Esophagus squamous epithelium (tissue), 5 donors: Measurements from ENCODE around the gene SHC1. TPM values are rescaled to one million over a fixed set of nuclear protein-coding genes. Genes with fewer than 3 reads are reported as not detected.

Experiments
- DNase-seq: peaks from one replicate; lab custom pipeline; 2025; lab: John Stamatoyannopoulos, UW
- H3K27ac ChIP-seq, 4 donors: fragments of 200-600 bp; sonication (generic); one replicate each; pipeline ENCODE4 v1.5.1; 2016 to 2019; ENCODE audit warnings: mild to moderate bottlenecking in 1 of 4
- H3K27me3 ChIP-seq, 4 donors: fragments of 200-600 bp; sonication (generic); 1 replicate in 3 of 4; 2 replicates in 1 of 4; pipeline versions ENCODE4 v1.5.1 to v1.6.0; 2017 to 2021; ENCODE audit warnings: antibody characterized with exemption in 1 of 4
- H3K36me3 ChIP-seq, 3 donors: fragments of 200-600 bp; sonication (generic); one replicate each; pipeline ENCODE4 v1.5.1; 2016 to 2019
- H3K4me1 ChIP-seq, 3 donors: fragments of 200-600 bp; sonication (generic); one replicate each; pipeline ENCODE4 v1.5.1; 2017 to 2019
- H3K4me3 ChIP-seq, 4 donors: fragments of 200-600 bp; sonication (generic); 1 replicate in 3 of 4; 2 replicates in 1 of 4; pipeline ENCODE4 v1.5.1; 2016 to 2019; ENCODE audit warnings: mild to moderate bottlenecking in 2 of 4, moderate library complexity in 1 of 4
- H3K9me3 ChIP-seq, 3 donors: fragments of 200-600 bp; sonication (generic); one replicate each; pipeline ENCODE4 v1.5.1; 2016 to 2019
- POLR2A ChIP-seq, 4 donors: fragments of 450-650 bp; IDR thresholded peaks; one replicate each; pipeline ENCODE4 v1.6.1; 2017; ENCODE audit warnings: antibody characterized with exemption in 4 of 4, mild to moderate bottlenecking in 4 of 4, moderate library complexity in 3 of 4
- WGBS, 2 donors: methylation state at CpG; one replicate each; pipeline ENCODE4 v1.1.5; 2018; 5-methylcytosine and 5-hydroxymethylcytosine counted together
- intact Hi-C: fragments of 100-400 bp; cut with DNase I; formaldehyde crosslinking; loops from one replicate; pipeline ENCODE4 v1.15.0; 2022
- total RNA-seq, 4 donors: library from RNA; depleted of rRNA; stranded (reverse); fragments of >200 nt; gene quantifications; one replicate each; pipeline ENCODE4 v1.1.0, GENCODE V29; 2016
- TF ChIP-seq, protein P1 (sequence below), 6 experiments: fragments of 450-650 bp in 4 of 6; fragments of 200-600 bp in 2 of 6; sonication (generic) in 2 of 6; IDR thresholded peaks; one replicate each; pipeline ENCODE4 v1.5.1; 2016 to 2019; ENCODE audit warnings: antibody characterized with exemption in 6 of 6, mild to moderate bottlenecking in 4 of 6, moderate library complexity in 4 of 6
- donor health status: DM: yes; HTN: yes; CAD: no.

The SHC1 gene
- total RNA-seq, 4 donors from 2014 or later = 37.6 to 80.9 (median 65.8) TPM

DNA sequence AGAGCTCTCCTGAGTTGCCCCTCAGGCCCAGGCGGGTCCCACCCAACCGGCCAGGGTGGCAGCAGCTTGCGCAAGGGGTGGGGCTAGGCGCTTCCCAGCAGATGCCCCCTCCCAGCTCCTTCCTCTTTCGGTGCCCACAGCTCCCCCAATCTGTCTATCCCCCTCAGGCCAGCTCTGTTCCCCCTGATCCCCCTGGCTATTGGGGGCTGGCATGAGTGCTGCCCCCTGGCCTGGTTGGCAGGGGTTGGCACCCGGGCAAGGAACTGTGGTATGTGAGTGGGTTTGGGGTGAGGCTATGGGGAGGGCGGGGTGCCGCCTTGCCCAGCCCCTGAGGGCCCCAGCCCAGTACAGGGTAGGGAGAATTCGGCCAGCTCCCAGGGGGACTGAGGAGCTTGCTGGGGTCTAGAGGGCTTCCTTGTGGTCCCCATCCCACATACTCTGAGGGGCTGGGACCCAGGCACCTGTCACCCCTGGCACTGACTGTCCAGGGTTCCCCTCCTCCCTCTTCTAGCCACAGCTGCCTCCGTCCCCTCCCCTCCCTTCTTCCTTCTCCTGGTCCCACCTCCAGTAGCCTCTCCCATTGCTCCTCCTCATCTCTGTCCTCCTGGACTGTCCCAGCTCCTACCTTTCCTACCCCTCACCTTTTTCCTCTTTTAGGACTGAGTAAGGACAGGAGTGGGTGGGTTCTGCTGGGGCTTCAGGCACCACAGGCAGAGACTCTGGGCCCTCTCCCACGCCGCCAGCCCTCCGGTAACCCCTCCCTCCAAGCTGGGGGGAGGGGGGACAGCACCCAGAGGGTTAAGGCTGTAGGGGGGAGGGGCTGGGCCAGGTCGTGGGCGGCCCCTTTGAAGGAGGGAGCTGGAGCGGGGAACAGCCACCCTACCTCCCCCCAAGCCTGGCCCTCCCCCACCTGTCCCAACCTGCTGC lies 37.7 kb upstream of the SHC1 start:
- WGBS, 2 donors = 20 to 25% methylated on average over 3 to 10 of the region's 16 CpGs
- DNase-seq = no peak
- Histone ChIP-seq H3K4me3 (peak overlapping the region; percentile 50 to 96 (median 64)), H3K9me3 (no peaks in the 10 kb centered on the region), H3K27ac (peak overlapping the region; percentile 97 to 99 (median 98)), H3K27me3 (no peaks in the 10 kb centered on the region), H3K4me1 (peaks cover 70 to 98% (median 81%) of the 10 kb centered on the region in 3 donors), H3K36me3 (peaks cover 0 to 23% (median 5%) of the 10 kb centered on the region in 3 donors)
- intact Hi-C loops = no loop called here
- TF ChIP-seq, protein P1, sequence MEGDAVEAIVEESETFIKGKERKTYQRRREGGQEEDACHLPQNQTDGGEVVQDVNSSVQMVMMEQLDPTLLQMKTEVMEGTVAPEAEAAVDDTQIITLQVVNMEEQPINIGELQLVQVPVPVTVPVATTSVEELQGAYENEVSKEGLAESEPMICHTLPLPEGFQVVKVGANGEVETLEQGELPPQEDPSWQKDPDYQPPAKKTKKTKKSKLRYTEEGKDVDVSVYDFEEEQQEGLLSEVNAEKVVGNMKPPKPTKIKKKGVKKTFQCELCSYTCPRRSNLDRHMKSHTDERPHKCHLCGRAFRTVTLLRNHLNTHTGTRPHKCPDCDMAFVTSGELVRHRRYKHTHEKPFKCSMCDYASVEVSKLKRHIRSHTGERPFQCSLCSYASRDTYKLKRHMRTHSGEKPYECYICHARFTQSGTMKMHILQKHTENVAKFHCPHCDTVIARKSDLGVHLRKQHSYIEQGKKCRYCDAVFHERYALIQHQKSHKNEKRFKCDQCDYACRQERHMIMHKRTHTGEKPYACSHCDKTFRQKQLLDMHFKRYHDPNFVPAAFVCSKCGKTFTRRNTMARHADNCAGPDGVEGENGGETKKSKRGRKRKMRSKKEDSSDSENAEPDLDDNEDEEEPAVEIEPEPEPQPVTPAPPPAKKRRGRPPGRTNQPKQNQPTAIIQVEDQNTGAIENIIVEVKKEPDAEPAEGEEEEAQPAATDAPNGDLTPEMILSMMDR (IDR thresholded peaks at IDR 0.05) = no peak
- TF ChIP-seq POLR2A (IDR thresholded peaks at IDR 0.05) = peak in 1 of 4 donors; percentile 29

DNA sequence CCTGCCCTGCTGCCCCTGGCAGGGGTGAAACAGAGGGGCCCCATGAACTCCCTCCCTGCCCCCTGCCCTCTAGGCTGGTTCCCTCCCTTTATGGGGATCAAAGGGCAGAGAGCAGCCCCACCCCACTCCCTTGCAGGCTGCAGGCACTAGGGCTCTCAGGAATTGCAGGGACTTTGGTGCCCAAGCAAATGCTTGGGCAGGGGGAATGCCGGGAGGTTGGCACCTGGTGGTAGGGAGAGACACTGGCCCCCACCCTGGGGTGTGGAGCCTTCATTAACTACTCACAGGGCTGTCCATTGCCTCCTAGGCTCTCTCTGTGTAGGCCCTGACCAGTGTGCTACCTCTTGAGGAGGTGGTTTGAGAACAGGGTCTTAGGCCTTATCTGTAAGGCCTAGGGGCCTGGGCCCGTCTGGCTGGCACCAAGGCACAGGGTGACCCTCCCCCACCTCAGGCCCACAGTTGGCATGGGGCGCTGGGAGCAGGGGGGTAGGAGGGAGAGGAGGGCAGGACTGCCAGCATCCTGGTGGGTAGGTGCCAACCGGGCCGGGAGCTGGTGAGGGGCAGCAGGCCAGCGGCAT lies 36.8 kb upstream of the SHC1 start:
- H3K27ac ChIP-seq = peak overlapping the region; percentile 97 to 99 (median 98)
- H3K4me3 ChIP-seq = peak overlapping the region; percentile 50 to 96 (median 64)
- peaks cover 60 to 88% (median 72%) of the 10 kb centered on the region in 3 donors for H3K4me1 ChIP-seq
- intact Hi-C loops = no loop called here
- no peak for DNase-seq
- H3K36me3 ChIP-seq = peaks cover 0 to 19% (median 5%) of the 10 kb centered on the region in 3 donors
- TF ChIP-seq POLR2A (IDR thresholded peaks at IDR 0.05) = no peak
- TF ChIP-seq, protein P1 (IDR thresholded peaks at IDR 0.05) = no peak
- no peaks in the 10 kb centered on the region for H3K9me3 ChIP-seq
- 30 to 70% methylated on average over 2 of the region's 6 CpGs for WGBS, 2 donors
- H3K27me3 ChIP-seq = no peaks in the 10 kb centered on the region

DNA sequence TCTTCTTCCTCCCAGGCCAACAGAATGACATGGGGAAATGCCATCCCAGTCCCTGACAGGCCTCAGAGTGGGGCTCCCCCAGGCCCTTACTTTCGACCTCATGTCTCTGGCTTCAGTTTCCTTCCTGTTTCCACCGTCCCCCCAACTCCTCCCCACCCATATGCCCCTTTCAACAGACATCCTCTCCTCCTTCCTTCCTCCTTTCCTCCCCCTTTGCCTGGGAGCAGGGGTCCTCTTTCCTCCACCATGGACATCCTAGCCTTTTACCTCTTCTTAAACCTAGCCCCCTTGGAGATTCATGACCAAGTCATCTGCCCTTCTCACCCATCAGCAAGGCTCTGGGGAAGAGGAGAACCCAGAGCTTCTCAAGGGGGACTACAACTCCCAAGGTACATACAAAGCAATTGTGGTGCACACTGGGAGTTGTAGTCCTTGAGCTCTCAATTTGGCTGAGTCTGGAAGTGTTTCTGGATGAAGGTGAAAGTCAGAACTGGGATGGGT lies 36.1 kb upstream of the SHC1 start:
- DNase-seq = no peak
- H3K4me3 ChIP-seq = peak overlapping the region in 3 of 4 donors; percentile 61 to 96 (median 67)
- intact Hi-C loops = no loop called here
- TF ChIP-seq POLR2A (IDR thresholded peaks at IDR 0.05) = no peak
- TF ChIP-seq, protein P1 (IDR thresholded peaks at IDR 0.05) = no peak
- H3K36me3 ChIP-seq = peaks cover 0 to 19% (median 5%) of the 10 kb centered on the region in 3 donors
- H3K27me3 ChIP-seq = no peaks in the 10 kb centered on the region
- peak overlapping the region; percentile 97 to 99 (median 98) for H3K27ac ChIP-seq
- H3K4me1 ChIP-seq = peaks cover 53 to 81% (median 65%) of the 10 kb centered on the region in 3 donors
- 14 to 31% methylated on average over 2 of the region's 2 CpGs for WGBS, 2 donors
- H3K9me3 ChIP-seq = no peaks in the 10 kb centered on the region

DNA sequence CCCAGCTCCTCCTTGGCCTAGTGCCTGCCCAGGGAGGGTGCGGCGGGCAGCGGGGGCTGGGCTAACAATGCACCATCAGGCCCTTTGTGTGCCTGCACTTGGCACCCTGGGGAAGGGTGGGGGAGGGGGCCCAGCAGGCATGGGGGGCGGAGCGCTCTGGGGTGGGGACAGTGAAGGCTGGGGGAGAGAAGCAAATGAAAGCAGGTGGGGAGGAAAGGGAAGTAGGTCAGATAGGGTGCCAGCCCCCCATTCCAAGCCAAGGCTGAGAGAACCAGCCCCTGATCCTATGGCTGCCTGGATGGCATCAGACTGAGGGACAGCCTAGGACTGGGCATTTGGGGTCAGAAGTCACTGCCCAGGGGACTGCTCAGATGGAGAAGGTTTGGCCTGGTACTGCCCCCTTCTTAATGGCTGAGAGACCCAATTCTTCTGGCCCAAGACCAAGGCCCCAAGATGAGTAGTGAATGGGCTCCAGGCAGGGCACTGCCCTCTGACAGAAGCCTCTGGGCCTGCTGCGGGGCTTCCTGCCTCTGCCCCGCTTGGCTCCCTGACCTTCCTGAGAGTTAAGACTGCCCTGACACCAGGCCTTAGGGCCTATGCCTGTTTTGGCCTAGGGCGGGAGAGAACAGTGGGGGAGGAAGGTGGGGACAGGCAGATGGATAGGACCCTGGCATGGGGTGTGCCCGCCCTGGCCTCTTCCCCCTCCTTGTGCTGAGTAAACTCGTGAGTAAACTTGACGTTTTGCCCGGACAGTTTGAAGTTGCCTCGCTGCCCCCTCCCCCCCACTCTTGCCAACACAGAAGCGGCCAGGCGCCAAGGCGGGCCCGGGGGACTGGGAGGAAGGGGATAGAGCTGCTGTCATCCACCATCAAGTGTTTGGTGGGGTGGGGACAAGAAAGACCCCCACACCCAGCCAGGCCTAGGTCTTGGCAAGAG lies 34.8 kb upstream of the SHC1 start:
- Histone ChIP-seq H3K4me3 (peak overlapping the region; percentile 77 to 96 (median 86)), H3K4me1 (peaks cover 40 to 69% (median 53%) of the 10 kb centered on the region in 3 donors), H3K27me3 (no peaks in the 10 kb centered on the region), H3K36me3 (peaks cover 0 to 17% (median 0%) of the 10 kb centered on the region in 3 donors), H3K27ac (peak overlapping the region; percentile 97 to 99 (median 98)), H3K9me3 (no peaks in the 10 kb centered on the region)
- TF ChIP-seq, protein P1 (IDR thresholded peaks at IDR 0.05) = no peak
- TF ChIP-seq POLR2A (IDR thresholded peaks at IDR 0.05) = peak in 1 of 4 donors; percentile 43
- intact Hi-C loops = no loop called here
- no peak for DNase-seq
- WGBS, 2 donors = 14 to 18% methylated on average over 4 to 6 of the region's 17 CpGs
